Activated T-cell treated with anti-CD3 and anti-CD28 coated beads for 24 hours (primary cell): ENCODE data around the gene CRYBG1.

ENCODE experiments used
- DNase-seq: peaks from one replicate; pipeline ENCODE4 v3.0.0-alpha.2; 2020; ENCODE audit warnings: low read depth

CRYBG1 gene

GRCh38 chr6:106608080-106608668, 247.7 kb downstream of the CRYBG1 start:
- peak; percentile 4 for DNase-seq

- DNase-seq = no peak
These were observed 249.2 kb downstream of the CRYBG1 start for GRCh38 chr6:106609699-106610098.

- DNase-seq = no peak
These were observed 250.5 kb downstream of the CRYBG1 start for GRCh38 chr6:106611030-106611429.

GRCh38 chr6:106612671-106613416, 252.3 kb downstream of the CRYBG1 start:
- DNase-seq = no peak

- no peak for DNase-seq
These were observed 253.1 kb downstream of the CRYBG1 start for GRCh38 chr6:106613590-106613989.

- DNase-seq = no peak
These were observed 253.6 kb downstream of the CRYBG1 start for GRCh38 chr6:106614166-106614565.

- no peak for DNase-seq
These were observed 254.2 kb downstream of the CRYBG1 start for GRCh38 chr6:106614592-106615257.

- no peak for DNase-seq
These were observed 256.8 kb downstream of the CRYBG1 start for GRCh38 chr6:106617302-106617701.

- no peak for DNase-seq
These were observed 257.3 kb downstream of the CRYBG1 start for GRCh38 chr6:106617857-106618256.

- no peak for DNase-seq
These were observed 257.8 kb downstream of the CRYBG1 start for GRCh38 chr6:106618324-106618723.

- no peak for DNase-seq
These were observed 258.7 kb downstream of the CRYBG1 start for GRCh38 chr6:106619223-106619622.

GRCh38 chr6:106620931-106621672, 260.6 kb downstream of the CRYBG1 start:
- DNase-seq = no peak
